Gastrocnemius medialis (tissue), 4 donors: ENCODE measurements around the gene DONSON.

Source experiments
- CTCF ChIP-seq, 5 experiments: fragments of 450-650 bp in 3 of 5; fragments of 200-600 bp in 2 of 5; sonication (generic) in 2 of 5; IDR thresholded peaks in 4 of 5; conservative IDR thresholded peaks in 1 of 5; 1 replicate in 4 of 5; 2 replicates in 1 of 5; pipeline ENCODE4 v1.5.1; 2016 to 2019; ENCODE audit warnings: antibody characterized with exemption in 5 of 5, mild to moderate bottlenecking in 3 of 5, moderate library complexity in 3 of 5
- POLR2A ChIP-seq, 2 donors: fragments of 450-650 bp; IDR thresholded peaks; one replicate each; pipeline ENCODE4 v1.6.1; 2017; ENCODE audit warnings: antibody characterized with exemption in 2 of 2, mild to moderate bottlenecking in 2 of 2, moderate library complexity in 2 of 2

- TF ChIP-seq CTCF (IDR thresholded peaks at IDR 0.05 in 4 of 5, conservative IDR thresholded peaks at IDR 0.05 in 1 of 5) (no peak), POLR2A (IDR thresholded peaks at IDR 0.05) (no peak)
Observed at GRCh38 chr21:33584455-33584854, 4.0 kb downstream of the DONSON start.
